ENCODE results near the gene PLSCR1.

The PLSCR1 gene

DNA sequence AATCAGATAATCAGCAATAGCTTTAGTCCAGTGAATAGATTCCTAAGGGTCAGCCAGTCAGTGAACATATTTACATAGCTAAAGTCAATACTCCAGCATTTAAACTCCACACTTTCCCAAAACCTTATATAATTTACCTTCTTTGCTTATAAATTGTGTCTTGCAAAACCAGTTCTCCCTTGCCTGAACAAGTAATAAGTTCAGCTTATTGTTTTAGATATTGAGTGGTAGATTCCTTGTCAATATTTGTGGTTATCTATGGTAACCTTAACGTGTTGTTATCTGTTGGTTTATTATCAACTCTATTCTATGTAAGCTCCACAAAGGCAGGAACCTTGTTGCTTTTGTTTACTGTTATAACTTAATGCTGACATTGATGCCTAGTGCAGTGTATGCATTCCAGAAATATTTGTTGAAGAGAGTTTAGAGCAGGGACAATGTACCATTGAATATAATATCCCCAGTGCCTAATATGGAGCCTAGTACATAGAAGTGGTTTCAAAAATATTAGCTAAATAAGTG is 36.7 kb upstream of the PLSCR1 start:
- H3K4me3 ChIP-seq (ENCODE audit: low read depth, low read length) = no peak overlapping the region
- DNase-seq (ENCODE audit: low read depth) = no peak
- TF ChIP-seq, protein P1, sequence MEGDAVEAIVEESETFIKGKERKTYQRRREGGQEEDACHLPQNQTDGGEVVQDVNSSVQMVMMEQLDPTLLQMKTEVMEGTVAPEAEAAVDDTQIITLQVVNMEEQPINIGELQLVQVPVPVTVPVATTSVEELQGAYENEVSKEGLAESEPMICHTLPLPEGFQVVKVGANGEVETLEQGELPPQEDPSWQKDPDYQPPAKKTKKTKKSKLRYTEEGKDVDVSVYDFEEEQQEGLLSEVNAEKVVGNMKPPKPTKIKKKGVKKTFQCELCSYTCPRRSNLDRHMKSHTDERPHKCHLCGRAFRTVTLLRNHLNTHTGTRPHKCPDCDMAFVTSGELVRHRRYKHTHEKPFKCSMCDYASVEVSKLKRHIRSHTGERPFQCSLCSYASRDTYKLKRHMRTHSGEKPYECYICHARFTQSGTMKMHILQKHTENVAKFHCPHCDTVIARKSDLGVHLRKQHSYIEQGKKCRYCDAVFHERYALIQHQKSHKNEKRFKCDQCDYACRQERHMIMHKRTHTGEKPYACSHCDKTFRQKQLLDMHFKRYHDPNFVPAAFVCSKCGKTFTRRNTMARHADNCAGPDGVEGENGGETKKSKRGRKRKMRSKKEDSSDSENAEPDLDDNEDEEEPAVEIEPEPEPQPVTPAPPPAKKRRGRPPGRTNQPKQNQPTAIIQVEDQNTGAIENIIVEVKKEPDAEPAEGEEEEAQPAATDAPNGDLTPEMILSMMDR (IDR thresholded peaks at IDR 0.05; ENCODE audit: low read depth, low read length, missing control alignments) = no peak
- in situ Hi-C loops (cut with HindIII; ENCODE audit: low sequenced_read_pairs) = no loop called here

DNA sequence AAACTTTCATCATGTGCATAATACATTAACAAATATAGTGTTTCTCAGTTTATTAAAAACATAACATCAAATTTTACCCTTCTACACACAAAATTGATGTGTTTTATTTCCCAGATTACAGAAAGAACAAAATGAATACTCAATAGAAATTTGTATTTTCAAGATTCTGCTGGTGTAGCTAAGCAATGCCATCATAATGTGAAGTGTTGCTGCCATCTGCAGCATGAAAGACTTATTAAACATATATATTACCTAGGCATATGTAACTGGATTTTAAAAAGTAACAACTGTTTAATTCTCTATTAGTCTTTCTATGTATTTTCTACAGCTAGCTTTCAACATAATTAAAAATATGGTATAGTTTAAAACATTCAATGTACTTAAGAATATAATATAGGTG is 33.3 kb upstream of the PLSCR1 start:
- in situ Hi-C loops (cut with HindIII; ENCODE audit: low sequenced_read_pairs) = no loop called here
- DNase-seq (ENCODE audit: low read depth) = peak; percentile 59

DNA sequence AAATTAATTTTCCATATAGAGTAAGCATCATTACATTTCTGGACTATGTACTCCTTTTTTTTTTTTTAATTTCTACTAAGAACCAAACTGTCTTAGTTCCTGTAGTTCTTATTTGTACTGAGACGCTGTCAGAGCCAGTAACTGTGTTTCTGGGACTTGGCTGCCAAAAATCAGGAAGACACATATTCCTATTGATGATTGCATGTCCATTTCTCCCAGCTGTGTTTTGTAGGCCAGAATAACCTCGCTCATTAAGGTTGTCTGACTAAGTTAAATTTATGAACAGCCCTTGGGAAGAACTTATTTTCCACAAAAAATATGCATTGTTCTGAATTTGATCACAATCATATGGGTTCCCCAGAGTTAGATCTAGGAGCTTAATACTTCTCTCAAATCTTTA is 31.2 kb upstream of the PLSCR1 start:
- in situ Hi-C loops (cut with HindIII; ENCODE audit: low sequenced_read_pairs) = no loop called here
- no peak overlapping the region for H3K4me3 ChIP-seq (ENCODE audit: low read depth, low read length)
- no peak for DNase-seq (ENCODE audit: low read depth)
- TF ChIP-seq, protein P1 (IDR thresholded peaks at IDR 0.05; ENCODE audit: low read depth, low read length, missing control alignments) = no peak

More for the DNA sequence above, 33.3 kb upstream of the PLSCR1 start:
- TF ChIP-seq, protein P1 (IDR thresholded peaks at IDR 0.05; ENCODE audit: low read depth, low read length, missing control alignments) = peak; percentile 31
- H3K4me3 ChIP-seq (ENCODE audit: low read depth, low read length) = no peak overlapping the region

DNA sequence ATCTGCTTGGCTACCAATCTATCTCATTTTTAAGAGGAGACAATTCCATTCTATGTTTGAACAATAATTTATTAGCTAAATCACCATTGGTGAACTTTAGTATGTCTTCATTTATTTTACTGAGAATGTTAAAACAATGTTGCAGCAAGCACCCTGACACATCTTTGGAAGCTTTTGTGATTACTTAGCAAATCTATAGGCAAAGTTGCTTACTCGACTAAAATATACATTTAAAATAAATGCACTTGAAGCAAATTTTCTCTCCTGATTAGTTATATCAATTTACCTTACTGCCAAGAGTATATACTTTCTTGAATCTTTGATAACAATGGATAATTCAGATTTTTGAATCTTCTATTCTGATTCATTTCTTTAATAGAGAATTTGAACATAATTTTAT is 29.8 kb upstream of the PLSCR1 start:
- TF ChIP-seq, protein P1 (IDR thresholded peaks at IDR 0.05; ENCODE audit: low read depth, low read length, missing control alignments) = no peak
- in situ Hi-C loops (cut with HindIII; ENCODE audit: low sequenced_read_pairs) = no loop called here
- DNase-seq (ENCODE audit: low read depth) = no peak
- no peak overlapping the region for H3K4me3 ChIP-seq (ENCODE audit: low read depth, low read length)

DNA sequence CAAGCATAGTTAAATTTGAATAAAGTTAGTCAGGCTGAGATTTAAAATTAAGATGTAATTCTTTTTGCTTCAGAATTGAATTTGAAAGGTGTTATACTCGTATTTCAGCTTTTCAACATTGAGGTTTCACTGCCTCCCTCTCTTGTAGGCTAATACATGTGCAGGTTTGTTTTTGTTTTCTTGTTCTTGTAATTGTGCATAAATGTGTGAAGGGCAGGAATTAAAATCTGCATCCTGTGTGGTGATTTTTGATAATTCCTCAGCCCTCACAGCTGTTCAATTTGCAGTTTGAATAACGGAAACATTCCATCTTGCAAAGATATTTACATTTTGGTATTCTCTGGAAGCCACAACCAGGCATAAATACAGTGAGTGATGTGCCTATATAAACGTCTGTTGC is 24.9 kb upstream of the PLSCR1 start:
- in situ Hi-C loops (cut with HindIII; ENCODE audit: low sequenced_read_pairs) = no loop called here
- H3K4me3 ChIP-seq (ENCODE audit: low read depth, low read length) = no peak overlapping the region
- no peak for DNase-seq (ENCODE audit: low read depth)
- TF ChIP-seq, protein P1 (IDR thresholded peaks at IDR 0.05; ENCODE audit: low read depth, low read length, missing control alignments) = no peak

DNA sequence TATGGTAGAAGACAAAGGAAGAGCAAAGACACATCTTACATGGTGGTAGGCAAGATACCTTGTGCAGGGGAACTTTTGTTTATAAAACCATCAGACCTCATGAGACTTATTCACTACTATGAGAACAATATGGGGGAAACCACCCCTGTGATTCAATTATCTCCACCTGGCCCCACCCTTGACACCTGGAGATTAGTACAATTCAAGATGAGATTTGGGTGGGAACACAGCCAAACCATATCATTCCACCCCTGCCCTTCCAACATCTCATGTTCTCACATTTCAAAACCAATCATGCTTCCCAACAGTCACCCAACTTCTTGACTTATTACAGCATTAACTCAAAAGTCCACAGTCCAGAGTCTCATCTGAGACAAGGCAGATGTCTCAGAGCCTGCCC is 21.7 kb upstream of the PLSCR1 start:
- TF ChIP-seq, protein P1 (IDR thresholded peaks at IDR 0.05; ENCODE audit: low read depth, low read length, missing control alignments) = no peak
- H3K4me3 ChIP-seq (ENCODE audit: low read depth, low read length) = no peak overlapping the region
- DNase-seq (ENCODE audit: low read depth) = no peak
- in situ Hi-C loops (cut with HindIII; ENCODE audit: low sequenced_read_pairs) = no loop called here

DNA sequence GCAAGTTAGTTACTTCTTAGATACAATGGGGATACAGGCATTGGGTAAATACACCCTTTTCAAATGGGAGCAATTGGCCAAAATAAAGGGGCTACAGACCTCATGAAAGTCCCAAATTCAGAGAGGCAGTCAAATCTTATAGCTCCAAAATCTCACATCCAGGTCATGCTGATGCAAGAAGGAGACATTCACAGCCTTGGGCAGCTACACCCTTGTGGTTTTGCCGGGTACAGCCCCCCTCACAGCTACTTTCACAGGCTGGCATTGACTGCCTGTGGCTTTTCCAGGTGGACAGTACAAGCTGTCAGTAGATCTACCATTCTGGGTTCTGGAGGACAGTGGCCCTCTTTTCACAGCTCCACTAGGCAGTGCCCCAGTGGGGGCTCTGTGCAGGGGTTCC is 17.5 kb upstream of the PLSCR1 start:
- DNase-seq (ENCODE audit: low read depth) = no peak
- in situ Hi-C loops (cut with HindIII; ENCODE audit: low sequenced_read_pairs) = no loop called here
- TF ChIP-seq, protein P1 (IDR thresholded peaks at IDR 0.05; ENCODE audit: low read depth, low read length, missing control alignments) = no peak
- no peak overlapping the region for H3K4me3 ChIP-seq (ENCODE audit: low read depth, low read length)
